Measurements from ENCODE around the gene IL5. TPM values are rescaled to one million over a fixed set of nuclear protein-coding genes. Genes with fewer than 3 reads are reported as not detected.

Gene IL5
- total RNA-seq, 2 donors from 2014 or later = not detected

GRCh38 chr5:132498152-132498551, 45.2 kb downstream of the IL5 start:
- H3K27ac ChIP-seq = peak overlapping the region; percentile 94 to 95
- H3K4me3 ChIP-seq = no peak overlapping the region
- H3K4me1 ChIP-seq = peaks cover 0 to 54% of the 10 kb centered on the region in 2 donors
- H3K36me3 ChIP-seq = no peaks in the 10 kb centered on the region
- H3K27me3 ChIP-seq = no peaks in the 10 kb centered on the region
- peak; percentile 63 for DNase-seq (ENCODE audit: low spot score)
- no peaks in the 10 kb centered on the region for H3K9me3 ChIP-seq
- TF ChIP-seq CTCF (IDR thresholded peaks at IDR 0.05) = no peak

- H3K4me1 ChIP-seq = peaks cover 0 to 55% of the 10 kb centered on the region in 2 donors
- H3K36me3 ChIP-seq = no peaks in the 10 kb centered on the region
- H3K9me3 ChIP-seq = no peaks in the 10 kb centered on the region
- no peaks in the 10 kb centered on the region for H3K27me3 ChIP-seq
- peak overlapping the region in 1 of 2 donors; percentile 75 for H3K4me3 ChIP-seq
- no peak for TF ChIP-seq CTCF (IDR thresholded peaks at IDR 0.05)
- peak overlapping the region; percentile 94 to 95 for H3K27ac ChIP-seq
- peak; percentile 91 for DNase-seq (ENCODE audit: low spot score)
These were observed 45.8 kb downstream of the IL5 start for GRCh38 chr5:132497488-132497997.

- Histone ChIP-seq H3K4me1 (peaks cover 0 to 57% of the 10 kb centered on the region in 2 donors), H3K27ac (peak overlapping the region; percentile 94 to 95)
These were observed 46.5 kb downstream of the IL5 start for GRCh38 chr5:132496631-132497487.

GRCh38 chr5:132496191-132496630, 47.1 kb downstream of the IL5 start:
- no peaks in the 10 kb centered on the region for H3K36me3 ChIP-seq
- H3K4me1 ChIP-seq = peaks cover 0 to 58% of the 10 kb centered on the region in 2 donors
- no peaks in the 10 kb centered on the region for H3K9me3 ChIP-seq
- no peaks in the 10 kb centered on the region for H3K27me3 ChIP-seq
- no peak for TF ChIP-seq CTCF (IDR thresholded peaks at IDR 0.05)
- peak; percentile 88 for DNase-seq (ENCODE audit: low spot score)
- H3K4me3 ChIP-seq = peak overlapping the region; percentile 42 to 75
- H3K27ac ChIP-seq = peak overlapping the region; percentile 94 to 95

More at GRCh38 chr5:132496631-132497487, 46.5 kb downstream of the IL5 start:
- peak; percentile 92 for DNase-seq (ENCODE audit: low spot score)
- H3K4me3 ChIP-seq = peak overlapping the region; percentile 42 to 75
- H3K9me3 ChIP-seq = no peaks in the 10 kb centered on the region
- H3K36me3 ChIP-seq = no peaks in the 10 kb centered on the region
- TF ChIP-seq CTCF (IDR thresholded peaks at IDR 0.05) = no peak
- H3K27me3 ChIP-seq = no peaks in the 10 kb centered on the region

GRCh38 chr5:132495667-132496190, 47.6 kb downstream of the IL5 start:
- no peaks in the 10 kb centered on the region for H3K36me3 ChIP-seq
- no peaks in the 10 kb centered on the region for H3K27me3 ChIP-seq
- peak overlapping the region; percentile 94 to 95 for H3K27ac ChIP-seq
- peak; percentile 84 for DNase-seq (ENCODE audit: low spot score)
- H3K4me3 ChIP-seq = peak overlapping the region; percentile 42 to 75
- TF ChIP-seq CTCF (IDR thresholded peaks at IDR 0.05) = peak in 1 of 2 donors; percentile 21
- H3K4me1 ChIP-seq = peaks cover 0 to 58% of the 10 kb centered on the region in 2 donors
- no peaks in the 10 kb centered on the region for H3K9me3 ChIP-seq

Data from right atrium auricular region (tissue), 2 donors.